IgD-negative memory B cell (primary cell): Measurements from ENCODE around the gene ECHDC3. TPM values are rescaled to one million over a fixed set of nuclear protein-coding genes. Genes with fewer than 3 reads are reported as not detected.
"Not testable (repeated sequence)": the region's sequence is repeated elsewhere in the genome, so short reads cannot be mapped to it uniquely, and the experiment has no call there.

Experiments used
- H3K27ac Mint-ChIP-seq, 3 donors: one replicate each; pipeline ENCODE4 v1.8.0; 2020 to 2022; ENCODE audit warnings: mild to moderate bottlenecking in 3 of 3, mixed read lengths in 3 of 3, moderate library complexity in 1 of 3
- H3K27me3 Mint-ChIP-seq: one replicate; pipeline ENCODE4 v1.8.0; 2021; ENCODE audit warnings: mixed read lengths
- H3K36me3 Mint-ChIP-seq: one replicate; pipeline ENCODE4 v1.8.0; 2020; ENCODE audit warnings: mild to moderate bottlenecking, mixed read lengths
- H3K4me1 Mint-ChIP-seq, 3 donors: one replicate each; pipeline ENCODE4 v1.8.0; 2020 to 2022; ENCODE audit warnings: mixed read lengths in 3 of 3, mild to moderate bottlenecking in 1 of 3
- H3K4me3 Mint-ChIP-seq, 4 donors: one replicate each; pipeline ENCODE4 v1.8.0; 2020 to 2022; ENCODE audit warnings: mild to moderate bottlenecking in 4 of 4, mixed read lengths in 4 of 4, moderate library complexity in 3 of 4
- H3K9me3 Mint-ChIP-seq, 3 donors: one replicate each; pipeline ENCODE4 v1.8.0; 2020 to 2021; ENCODE audit warnings: mixed read lengths in 3 of 3, mild to moderate bottlenecking in 1 of 3
- polyA plus RNA-seq: library from polyadenylated mRNA; unstranded; fragments of 300-500 nt; fragmentation: Illumina TruSeq; gene quantifications from one replicate; pipeline ENCODE4 v1.2.3, GENCODE V29; 2021

Gene ECHDC3
- polyA plus RNA-seq, 1 donor from 2014 or later: 0.73 TPM

DNA sequence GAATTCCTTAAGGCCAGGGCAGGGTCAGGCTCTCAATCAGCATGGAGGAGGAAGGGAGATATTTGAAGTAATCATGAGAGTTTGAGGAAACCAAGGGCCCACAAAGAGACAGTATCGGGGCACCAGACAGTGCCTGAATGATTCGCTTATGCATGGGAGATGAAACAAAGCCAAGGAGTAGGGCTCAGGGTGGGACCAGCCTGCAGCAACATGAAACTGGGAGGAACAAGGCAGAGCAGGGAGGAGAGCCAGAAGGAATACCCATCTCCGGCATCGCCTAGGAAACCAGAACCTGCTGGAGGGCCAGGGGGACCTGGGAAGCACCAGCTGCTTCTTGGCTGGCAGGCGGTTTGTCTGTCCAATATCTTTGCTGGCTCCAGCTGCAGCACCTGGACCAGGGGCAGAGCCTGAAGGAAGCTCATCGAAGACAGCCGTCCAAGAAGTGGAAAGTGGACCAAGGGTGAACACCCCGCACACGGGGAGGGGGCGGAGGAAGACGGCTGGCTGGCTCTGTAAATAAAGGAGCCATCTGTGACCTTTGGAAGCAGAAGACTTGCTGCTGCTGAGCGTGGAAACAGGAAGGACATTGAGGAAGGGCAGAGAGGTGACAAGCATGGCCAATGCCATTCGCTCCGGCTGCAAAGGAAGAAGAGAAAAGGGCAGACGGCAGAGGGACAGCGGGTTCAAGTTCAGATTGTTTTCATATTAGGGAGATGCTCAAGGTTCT is 34.4 kb upstream of the ECHDC3 start:
- Mint-ChIP-seq H3K4me3 (no peak overlapping the region), H3K27ac (peak overlapping the region in 1 of 3 donors; percentile 67), H3K9me3 (no peaks in the 10 kb centered on the region), H3K27me3 (no peaks in the 10 kb centered on the region), H3K36me3 (no peaks in the 10 kb centered on the region), H3K4me1 (peaks cover 9 to 22% (median 16%) of the 10 kb centered on the region in 3 donors)

DNA sequence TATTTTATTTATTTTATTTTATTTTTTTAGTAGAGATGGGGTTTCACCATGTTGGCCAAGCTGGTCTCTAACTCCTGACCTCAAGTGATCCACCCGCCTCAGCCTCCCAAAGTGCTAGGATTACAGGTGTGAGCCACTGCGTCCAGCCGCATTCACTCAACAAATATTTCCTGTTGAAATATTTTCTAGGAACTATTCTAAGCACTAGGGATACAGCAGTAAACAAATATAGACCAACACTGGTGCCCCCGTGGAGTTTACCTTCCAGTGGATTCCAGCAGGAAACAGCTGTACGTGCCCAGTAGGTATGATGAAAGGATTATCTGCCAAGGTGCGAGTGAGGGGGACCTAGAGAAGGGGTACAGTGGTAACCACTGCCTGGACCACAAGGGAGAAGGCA is 33.4 kb upstream of the ECHDC3 start:
- H3K9me3 Mint-ChIP-seq, H3K36me3 Mint-ChIP-seq, H3K4me3 Mint-ChIP-seq, H3K27me3 Mint-ChIP-seq: not testable (repeated sequence)
- H3K4me1 Mint-ChIP-seq: peaks cover 14 to 28% (median 22%) of the 10 kb centered on the region in 3 donors
- H3K27ac Mint-ChIP-seq: peak overlapping the region in 1 of 3 donors; percentile 33

DNA sequence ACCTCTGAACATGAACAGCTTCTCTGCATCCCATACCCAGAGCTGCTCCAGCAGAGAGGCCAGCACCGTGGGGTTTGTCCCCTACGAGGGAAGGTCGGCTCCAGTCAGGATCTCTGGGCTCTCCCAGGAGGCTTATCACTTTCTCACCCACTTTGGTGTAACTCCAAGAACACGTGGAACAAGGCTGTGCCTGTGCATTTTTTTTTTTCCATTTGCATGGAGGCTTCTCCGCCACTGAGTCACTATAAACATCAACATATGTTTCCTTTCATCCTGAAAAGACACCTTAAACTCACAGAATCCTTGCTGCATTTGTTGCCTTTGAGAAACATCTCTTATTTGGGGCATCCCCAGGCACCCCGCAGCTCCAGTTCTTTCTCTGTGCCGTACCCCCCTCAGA is 29.4 kb upstream of the ECHDC3 start:
- no peaks in the 10 kb centered on the region for H3K36me3 Mint-ChIP-seq
- peak overlapping the region in 1 of 4 donors; percentile 11 for H3K4me3 Mint-ChIP-seq

DNA sequence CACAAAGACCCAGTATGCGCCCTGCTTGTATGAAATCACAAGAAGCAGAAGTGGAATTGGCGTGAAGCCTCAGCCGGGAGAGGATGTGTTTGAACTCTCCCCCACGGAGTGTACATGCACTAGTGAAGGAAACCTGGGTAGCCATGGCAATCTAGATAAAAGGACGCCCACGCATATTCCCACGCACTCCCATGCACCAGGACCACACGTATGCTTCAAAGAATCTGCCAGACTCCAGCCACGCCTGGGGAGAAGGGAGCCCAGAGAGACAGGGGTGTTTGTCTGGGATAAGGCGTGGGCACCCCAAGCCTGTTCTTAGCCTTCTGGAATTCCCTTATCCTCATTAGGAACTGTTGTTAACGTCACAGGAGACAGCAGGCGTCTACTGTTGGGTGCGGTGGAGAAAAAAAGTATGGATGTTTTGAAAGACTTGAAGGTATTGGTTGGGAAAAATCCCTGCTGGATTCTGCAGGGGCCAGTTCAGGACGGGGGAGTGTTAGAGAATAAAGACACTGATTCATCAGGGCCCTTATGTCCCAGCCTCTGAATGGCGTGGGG is 28.9 kb upstream of the ECHDC3 start:
- Mint-ChIP-seq H3K4me1 (peaks cover 29 to 34% (median 29%) of the 10 kb centered on the region in 3 donors), H3K27me3 (no peaks in the 10 kb centered on the region), H3K36me3 (no peaks in the 10 kb centered on the region), H3K9me3 (peaks cover 0 to 4% (median 2%) of the 10 kb centered on the region in 3 donors), H3K27ac (peak overlapping the region in 1 of 3 donors; percentile 6), H3K4me3 (peak overlapping the region in 1 of 4 donors; percentile 11)

More for the DNA sequence above, 29.4 kb upstream of the ECHDC3 start:
- Mint-ChIP-seq H3K27ac (no peak overlapping the region), H3K9me3 (peaks cover 0 to 4% (median 2%) of the 10 kb centered on the region in 3 donors), H3K4me1 (peaks cover 23 to 34% (median 27%) of the 10 kb centered on the region in 3 donors), H3K27me3 (no peaks in the 10 kb centered on the region)

DNA sequence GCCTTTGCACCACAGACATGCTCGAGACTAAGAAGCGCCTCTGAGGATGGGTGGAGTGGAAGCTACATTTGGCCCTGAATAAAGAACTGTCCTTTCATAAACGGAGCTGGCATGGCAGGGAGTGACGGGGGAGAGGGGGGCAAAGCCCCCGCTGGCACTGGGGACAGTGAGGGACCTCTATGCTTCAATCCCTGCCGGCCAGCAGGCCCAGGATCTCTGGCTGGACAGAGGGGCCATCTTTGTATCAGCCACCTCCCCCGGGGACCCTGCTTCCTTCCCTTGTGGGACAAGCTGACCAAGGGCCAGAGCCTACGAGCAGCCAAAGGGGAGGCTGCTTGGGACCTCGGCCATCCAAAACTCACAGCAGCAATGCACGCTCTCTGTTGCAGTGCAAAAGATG is 28.2 kb upstream of the ECHDC3 start:
- Mint-ChIP-seq H3K27me3 (no peaks in the 10 kb centered on the region), H3K36me3 (no peaks in the 10 kb centered on the region), H3K4me3 (peak overlapping the region in 1 of 4 donors; percentile 57), H3K27ac (no peak overlapping the region), H3K9me3 (peaks cover 0 to 4% (median 2%) of the 10 kb centered on the region in 3 donors), H3K4me1 (peaks cover 30 to 38% (median 33%) of the 10 kb centered on the region in 3 donors)

DNA sequence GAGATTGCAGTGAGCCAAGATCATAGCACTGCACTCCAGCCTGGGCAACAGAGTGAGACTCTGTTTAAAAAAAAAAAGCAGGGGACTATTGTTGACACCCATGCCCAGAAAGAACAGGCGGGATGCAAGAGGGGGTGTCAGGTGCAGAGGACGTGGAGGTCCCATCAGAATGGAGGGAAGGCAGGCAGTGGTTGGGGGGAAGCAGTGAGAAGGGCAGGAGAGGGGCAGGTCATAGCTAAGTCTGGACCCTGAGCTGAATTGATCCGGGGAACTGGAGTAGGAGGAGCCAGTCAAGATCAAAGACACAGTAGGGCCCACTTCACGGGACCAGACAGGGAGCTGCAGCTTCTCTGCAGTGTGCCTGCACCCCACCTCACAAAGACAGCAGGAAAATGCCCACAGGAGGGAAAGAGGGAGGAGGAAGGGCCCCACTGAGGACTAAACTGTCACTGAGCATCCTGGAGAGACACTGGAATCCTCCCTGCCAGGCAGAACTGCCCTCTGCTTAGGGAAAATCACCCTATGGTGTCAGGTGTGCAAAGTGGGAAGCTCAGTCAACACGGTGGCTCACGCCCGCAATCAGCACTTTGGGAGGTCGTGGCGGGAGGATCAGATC is 27.3 kb upstream of the ECHDC3 start:
- Mint-ChIP-seq H3K27me3 (no peaks in the 10 kb centered on the region), H3K36me3 (no peaks in the 10 kb centered on the region), H3K27ac (peak overlapping the region in 1 of 3 donors; percentile 64), H3K4me3 (peak overlapping the region in 1 of 4 donors; percentile 75), H3K4me1 (peaks cover 33 to 41% (median 37%) of the 10 kb centered on the region in 3 donors), H3K9me3 (peaks cover 0 to 4% (median 2%) of the 10 kb centered on the region in 3 donors)

DNA sequence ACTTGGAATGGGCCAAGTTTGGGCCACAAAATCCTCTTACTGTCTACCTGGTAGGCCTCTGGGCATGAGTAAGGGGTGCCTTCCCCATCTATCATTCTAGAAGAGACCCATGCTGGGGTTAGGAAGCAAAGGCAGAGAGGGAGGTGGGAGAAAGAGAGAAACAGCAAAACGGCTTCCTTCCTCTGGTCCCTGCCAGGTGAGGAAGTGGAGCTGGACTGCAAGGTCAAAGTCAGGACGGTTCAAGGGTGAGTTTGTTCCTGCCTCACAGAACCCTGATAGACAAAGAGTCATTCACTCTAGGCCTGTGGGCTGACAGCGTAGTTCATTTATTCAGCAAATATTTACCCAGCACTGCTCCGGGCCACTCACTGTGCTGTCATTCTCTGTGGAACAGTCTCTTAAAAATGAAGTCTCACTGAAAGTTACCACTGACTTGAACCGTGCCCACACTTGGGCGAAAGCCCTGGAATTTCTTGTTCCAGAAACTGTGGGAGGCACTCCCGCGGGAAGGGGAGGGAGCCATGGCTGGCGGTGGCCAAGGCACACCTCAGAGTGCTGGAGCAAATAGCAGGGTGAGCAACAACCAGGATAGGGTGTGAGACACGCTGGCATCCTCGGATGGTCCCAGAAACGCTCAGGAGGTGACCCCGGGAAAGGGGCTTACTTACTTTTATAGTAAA is 26.2 kb upstream of the ECHDC3 start:
- Mint-ChIP-seq H3K27me3 (no peaks in the 10 kb centered on the region), H3K36me3 (no peaks in the 10 kb centered on the region), H3K4me1 (peaks cover 33 to 45% (median 42%) of the 10 kb centered on the region in 3 donors), H3K9me3 (peaks cover 0 to 4% (median 2%) of the 10 kb centered on the region in 3 donors), H3K27ac (peak overlapping the region in 1 of 3 donors; percentile 25), H3K4me3 (peak overlapping the region in 1 of 4 donors; percentile 85)

DNA sequence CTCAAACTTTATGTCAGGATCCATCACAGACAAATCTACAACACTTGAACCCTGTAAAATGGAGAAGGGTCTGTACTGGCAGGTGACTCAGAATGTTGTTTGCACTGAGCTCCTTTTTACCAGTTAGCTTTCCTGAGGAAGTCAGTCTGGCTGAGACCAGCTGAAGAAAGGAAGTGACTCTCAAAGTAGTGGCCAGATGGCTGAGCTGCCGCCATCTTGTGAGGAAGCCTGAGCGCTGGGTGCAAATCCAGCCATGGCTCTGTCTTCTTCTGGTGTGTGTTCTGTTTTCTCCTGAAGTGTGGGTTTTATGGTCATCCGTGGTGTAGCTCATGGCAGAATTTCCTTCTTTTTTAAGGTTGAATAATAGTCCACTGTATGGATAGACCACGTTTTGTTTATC is 25.5 kb upstream of the ECHDC3 start:
- H3K4me3 Mint-ChIP-seq: peak overlapping the region in 1 of 4 donors; percentile 60
- H3K36me3 Mint-ChIP-seq: no peaks in the 10 kb centered on the region
- H3K4me1 Mint-ChIP-seq: peaks cover 36 to 47% (median 47%) of the 10 kb centered on the region in 3 donors
- H3K9me3 Mint-ChIP-seq: peaks cover 0 to 4% (median 2%) of the 10 kb centered on the region in 3 donors
- H3K27me3 Mint-ChIP-seq: no peaks in the 10 kb centered on the region
- H3K27ac Mint-ChIP-seq: no peak overlapping the region

DNA sequence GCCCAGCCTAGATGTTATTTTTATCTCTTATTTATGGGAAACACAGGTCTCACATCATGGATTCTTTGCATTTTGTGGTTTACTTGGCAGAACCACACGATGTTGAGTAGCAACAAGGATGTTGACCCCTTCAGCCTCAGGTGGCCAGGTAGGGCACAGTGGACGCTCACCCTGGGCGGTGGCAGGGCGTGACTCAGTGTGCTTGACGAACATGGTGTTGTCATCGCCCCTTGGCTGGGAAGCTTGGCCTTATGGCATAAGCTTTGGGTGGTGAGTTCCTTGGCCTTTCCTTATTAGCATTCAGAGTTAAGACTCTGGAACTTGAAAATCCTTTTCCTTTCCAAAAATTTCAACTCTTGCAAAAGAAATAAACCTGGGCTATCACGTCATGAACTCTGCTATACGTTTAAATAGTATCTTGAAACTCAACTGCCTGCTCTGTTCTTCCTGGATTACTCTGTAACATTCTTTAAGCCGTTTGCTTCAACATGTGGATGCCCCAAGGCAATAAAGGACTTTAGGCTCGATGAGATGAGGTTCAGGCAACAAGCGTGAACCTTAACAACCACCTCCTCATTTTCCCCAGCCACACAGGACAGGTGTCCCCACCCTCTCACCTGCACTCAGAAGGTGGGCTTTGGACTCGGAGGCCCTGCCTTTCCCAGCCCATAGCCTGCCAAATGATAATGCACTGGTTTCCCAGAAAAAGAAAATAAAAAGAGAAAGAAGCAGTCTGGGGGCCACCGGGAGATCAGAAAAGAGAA is 22.5 kb upstream of the ECHDC3 start:
- Mint-ChIP-seq H3K4me1 (peaks cover 29 to 46% (median 39%) of the 10 kb centered on the region in 3 donors), H3K4me3 (peak overlapping the region in 2 of 4 donors; percentile 62 to 75), H3K27ac (peak overlapping the region in 1 of 3 donors; percentile 31), H3K36me3 (no peaks in the 10 kb centered on the region), H3K9me3 (peaks cover 0 to 4% (median 2%) of the 10 kb centered on the region in 3 donors), H3K27me3 (no peaks in the 10 kb centered on the region)

DNA sequence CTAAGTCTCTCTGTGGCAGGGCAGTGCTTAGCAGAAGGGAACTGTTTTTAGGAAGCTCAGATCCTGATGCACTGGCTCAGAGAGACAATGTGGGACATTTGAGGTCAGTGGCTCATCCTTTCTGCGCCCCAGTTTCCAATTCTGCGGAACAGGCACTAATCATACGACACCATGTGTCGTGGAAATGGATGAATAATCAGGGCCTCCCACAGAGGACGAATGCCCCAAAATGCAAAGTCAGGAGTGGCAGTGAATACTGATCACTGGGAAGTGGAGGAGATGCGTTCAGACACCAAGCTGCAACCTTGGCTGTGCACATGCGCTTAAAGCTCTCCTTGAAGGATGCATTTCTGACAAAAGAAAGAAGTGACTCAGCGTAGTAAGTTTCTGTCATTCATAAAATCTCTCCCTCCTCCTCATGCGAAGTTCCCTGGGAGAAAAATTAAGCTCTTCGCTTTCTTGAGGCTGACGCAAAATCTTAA is 21.9 kb upstream of the ECHDC3 start:
- H3K4me3 Mint-ChIP-seq: peak overlapping the region in 2 of 4 donors; percentile 62 to 75
- peaks cover 3% of the 10 kb centered on the region for H3K36me3 Mint-ChIP-seq
- peaks cover 33 to 49% (median 43%) of the 10 kb centered on the region in 3 donors for H3K4me1 Mint-ChIP-seq
- H3K27ac Mint-ChIP-seq: peak overlapping the region in 1 of 3 donors; percentile 31
- peaks cover 0 to 4% (median 2%) of the 10 kb centered on the region in 3 donors for H3K9me3 Mint-ChIP-seq
- H3K27me3 Mint-ChIP-seq: no peaks in the 10 kb centered on the region

DNA sequence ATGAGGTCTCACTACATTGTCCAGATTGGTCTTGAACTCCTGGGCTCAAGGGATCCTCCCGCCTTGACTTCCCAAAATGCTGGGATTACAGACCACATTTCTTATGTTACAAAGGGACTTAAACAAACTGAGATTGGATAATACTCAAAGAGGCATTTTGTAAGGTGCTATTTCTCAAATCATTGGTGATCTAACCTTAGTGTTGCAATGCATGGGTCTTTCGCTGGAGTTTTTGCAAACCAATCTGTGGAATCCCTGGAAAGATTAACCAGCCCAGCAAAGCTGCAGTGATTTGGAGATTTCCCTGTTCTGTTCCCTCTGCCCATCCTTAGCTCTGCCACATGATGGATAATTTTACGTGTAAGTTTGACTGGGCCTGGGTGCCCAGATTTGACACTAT is 20.4 kb upstream of the ECHDC3 start:
- peaks cover 30 to 44% (median 38%) of the 10 kb centered on the region in 3 donors for H3K4me1 Mint-ChIP-seq
- H3K36me3 Mint-ChIP-seq: peaks cover 4% of the 10 kb centered on the region
- no peaks in the 10 kb centered on the region for H3K27me3 Mint-ChIP-seq
- H3K27ac Mint-ChIP-seq: peak overlapping the region in 1 of 3 donors; percentile 65
- H3K4me3 Mint-ChIP-seq: peak overlapping the region in 1 of 4 donors; percentile 17
- H3K9me3 Mint-ChIP-seq: peaks cover 0 to 2% (median under 1%) of the 10 kb centered on the region in 3 donors

DNA sequence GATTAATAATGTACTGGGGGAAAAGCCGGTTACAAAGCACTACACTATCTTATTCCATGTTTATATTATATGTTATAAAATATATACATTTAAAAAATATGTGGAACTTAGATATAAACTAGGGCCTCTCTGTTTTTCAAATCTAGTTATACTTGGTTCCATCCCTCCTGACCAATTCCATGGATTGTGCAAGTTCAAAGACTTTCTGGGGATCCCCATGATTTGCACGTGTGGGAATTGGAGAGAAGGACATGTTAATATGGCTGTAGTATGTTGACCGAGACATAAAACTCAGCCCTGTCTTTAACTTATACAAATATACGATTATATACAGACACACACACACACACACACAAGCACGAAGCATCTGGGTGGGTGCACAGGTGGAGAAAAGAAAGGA is 18.8 kb upstream of the ECHDC3 start:
- no peaks in the 10 kb centered on the region for H3K27me3 Mint-ChIP-seq
- peaks cover 20 to 37% (median 29%) of the 10 kb centered on the region in 3 donors for H3K4me1 Mint-ChIP-seq
- no peak overlapping the region for H3K27ac Mint-ChIP-seq
- peaks cover 4% of the 10 kb centered on the region for H3K36me3 Mint-ChIP-seq
- H3K4me3 Mint-ChIP-seq: no peak overlapping the region
- H3K9me3 Mint-ChIP-seq: peaks cover 0 to 2% (median under 1%) of the 10 kb centered on the region in 3 donors

DNA sequence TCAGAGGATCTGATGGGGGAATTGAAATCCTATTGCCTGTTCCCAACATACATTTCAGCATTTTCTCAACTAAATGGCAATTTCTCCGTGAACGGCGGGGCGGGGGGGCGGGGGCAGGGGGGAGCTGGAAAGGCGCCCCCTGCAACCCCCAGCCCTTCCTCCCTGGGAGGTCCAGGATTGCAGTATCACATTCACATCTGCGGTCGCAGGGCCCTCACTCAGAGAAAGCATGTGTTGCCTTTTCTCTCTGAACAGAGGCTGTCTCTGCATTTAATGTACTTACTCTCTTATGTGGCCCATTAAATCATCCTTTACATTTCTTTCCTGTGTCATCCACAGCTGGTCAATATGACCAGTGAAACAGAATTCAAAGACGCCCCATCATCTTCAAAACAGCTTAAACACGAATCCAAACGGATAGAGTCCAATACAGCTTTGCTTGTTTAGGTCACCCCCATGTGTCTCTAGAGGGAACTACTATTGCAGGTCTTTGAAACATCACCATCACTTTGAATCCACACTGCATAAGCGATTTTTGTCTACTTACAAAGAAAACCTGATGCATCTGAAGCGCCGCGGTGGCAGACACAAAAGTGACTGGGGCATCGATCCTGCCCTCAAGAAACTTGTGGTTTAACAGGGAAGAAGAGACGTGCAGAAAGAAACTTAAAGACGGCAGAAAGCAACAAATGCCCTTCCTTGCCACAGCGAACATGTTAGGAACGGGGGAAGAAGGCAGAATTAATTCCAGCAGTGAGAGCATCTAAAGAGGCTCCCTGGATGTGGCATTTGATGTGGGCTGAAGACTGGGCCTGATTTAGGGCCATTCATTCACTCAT is 17.0 kb upstream of the ECHDC3 start:
- Mint-ChIP-seq H3K36me3 (peaks cover 4% of the 10 kb centered on the region), H3K27ac (peak overlapping the region in 1 of 3 donors; percentile 3), H3K4me3 (peak overlapping the region in 3 of 4 donors; percentile 5 to 66 (median 36)), H3K27me3 (no peaks in the 10 kb centered on the region), H3K9me3 (peaks cover 0 to 4% (median 3%) of the 10 kb centered on the region in 3 donors), H3K4me1 (peaks cover 14 to 24% (median 20%) of the 10 kb centered on the region in 3 donors)
